ENCODE data around the gene MEI1. TPM values are rescaled to one million over a fixed set of nuclear protein-coding genes. Genes with fewer than 3 reads are reported as not detected.

The MEI1 gene
- total RNA-seq, 1 experiment from 2014 or later, result not detected

DNA sequence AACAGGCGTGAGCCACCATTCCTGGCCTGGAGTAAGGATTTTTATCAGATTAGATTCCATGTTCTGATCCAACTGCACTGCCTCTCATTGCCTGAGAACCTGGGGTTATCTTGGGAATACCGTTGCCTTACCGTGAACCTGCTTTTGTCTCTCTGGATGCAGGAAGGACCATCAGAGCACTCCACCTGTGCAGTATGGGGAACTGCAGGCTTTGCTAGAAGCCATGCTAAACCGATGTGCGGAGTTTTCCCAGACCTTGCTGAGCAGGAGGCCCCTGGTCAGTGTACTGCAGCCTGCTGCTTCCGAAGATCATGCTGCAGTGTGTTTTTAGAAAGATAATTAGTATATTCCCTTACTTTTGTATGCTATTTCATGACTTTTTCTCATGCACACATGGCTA is 43.6 kb downstream of the MEI1 start:
- DNase-seq (ENCODE audit: low read depth), result no peak

GRCh38 chr22:41745968-41746367 is 46.7 kb downstream of the MEI1 start:
- DNase-seq (ENCODE audit: low read depth), result no peak

DNA sequence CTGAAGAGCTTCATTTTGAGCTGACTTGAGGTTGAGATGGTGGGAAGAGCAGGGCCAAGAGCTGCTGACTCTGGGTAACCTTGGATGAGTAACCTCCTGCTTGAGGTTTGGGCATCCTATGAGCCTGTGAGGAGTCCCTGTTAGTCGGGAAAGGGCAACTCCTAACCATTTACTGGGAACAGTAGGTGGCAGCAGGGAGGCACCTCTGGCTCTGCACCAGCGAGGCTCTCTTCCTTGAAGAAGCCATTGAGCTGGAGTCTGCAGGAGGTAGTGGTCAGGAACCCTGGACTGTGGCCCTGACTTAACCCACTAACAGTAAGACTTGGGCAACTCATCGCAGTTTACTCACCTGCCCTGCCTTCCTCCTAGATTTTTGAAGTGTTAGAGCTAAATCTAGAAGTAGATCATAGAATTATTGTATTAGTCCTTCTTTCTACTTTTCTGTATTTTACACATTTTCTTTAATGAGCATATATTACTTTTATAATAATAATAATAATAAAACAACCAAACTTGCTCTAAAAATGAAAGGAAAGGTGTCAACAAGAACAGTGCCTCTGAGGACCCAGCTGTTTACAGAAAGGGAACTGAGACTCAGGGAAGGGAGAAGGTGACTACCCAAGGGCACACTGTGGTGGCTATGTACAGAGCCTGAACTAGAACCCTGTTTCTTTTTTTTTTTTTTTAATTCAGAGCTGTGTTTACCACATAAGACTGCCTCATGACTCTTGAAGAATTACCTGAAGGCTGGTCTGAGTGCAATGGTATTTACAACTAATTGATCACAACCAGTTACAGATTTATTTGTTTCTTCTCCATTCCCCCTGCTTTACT is 47.5 kb downstream of the MEI1 start:
- DNase-seq (ENCODE audit: low read depth), result peak; percentile 84

DNA sequence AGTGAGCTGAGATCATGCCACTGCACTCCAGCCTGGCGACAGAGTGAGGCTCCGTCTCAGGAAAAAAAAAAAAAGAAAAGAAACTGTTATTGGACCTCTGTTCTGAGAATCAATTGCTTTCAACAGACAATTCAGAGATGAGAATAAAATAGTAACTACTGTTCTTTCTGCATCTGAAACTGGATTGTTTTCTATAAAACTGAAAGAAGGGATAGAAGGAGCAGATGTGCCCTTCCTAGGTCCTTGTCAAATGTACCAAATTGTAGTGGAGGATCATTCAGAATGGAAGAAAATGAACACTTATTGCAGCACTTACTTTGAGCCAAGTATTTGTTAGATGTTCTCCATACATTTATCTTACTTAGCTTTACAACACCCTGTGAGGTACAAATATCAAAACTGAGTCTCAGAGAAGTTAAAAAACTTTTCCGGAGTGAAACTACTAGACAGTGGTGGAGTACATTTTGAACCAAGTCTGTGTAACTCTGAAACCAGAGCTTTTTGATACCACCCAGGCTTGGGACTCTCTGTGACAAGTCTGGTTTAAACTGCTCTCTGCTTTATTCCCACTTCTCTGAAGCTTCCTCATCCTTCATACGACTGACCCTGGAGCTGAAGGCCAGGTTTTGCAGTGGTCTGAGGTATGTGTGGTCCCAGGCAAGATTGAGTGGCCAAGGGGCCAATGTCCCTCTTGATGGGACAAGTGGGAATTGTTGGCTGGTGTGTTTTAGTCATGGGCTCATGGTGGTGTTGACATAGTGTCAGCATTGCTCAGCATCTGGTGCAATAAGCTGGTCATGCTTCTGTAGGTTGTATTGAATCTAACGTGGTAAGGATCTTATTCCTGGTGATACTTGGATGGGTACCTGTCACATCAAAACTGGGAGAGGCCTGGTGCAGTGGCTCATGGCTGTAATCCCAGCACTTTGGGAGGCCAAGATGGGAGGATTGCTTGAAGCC is 53.0 kb downstream of the MEI1 start:
- no peak for DNase-seq (ENCODE audit: low read depth)

DNA sequence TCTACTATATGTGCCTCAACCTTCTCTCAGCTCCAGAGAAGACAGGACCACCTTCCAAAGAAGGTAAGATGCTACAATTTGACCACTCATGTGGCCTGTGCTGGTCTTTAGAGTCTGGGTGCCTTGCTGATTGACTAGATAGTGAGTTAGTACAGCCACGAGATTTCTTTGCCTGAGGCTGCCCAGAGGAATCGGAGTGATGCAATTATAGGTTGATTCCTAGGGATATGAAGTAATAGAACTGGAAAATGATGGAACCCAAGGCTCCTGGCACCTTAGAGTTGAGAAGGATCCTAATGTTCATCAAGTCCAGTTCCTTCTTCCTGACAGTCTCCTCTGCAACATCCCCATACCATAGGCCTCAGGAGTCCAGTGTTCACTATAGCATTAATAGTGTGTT is 54.7 kb downstream of the MEI1 start:
- no peak for DNase-seq (ENCODE audit: low read depth)

DNA sequence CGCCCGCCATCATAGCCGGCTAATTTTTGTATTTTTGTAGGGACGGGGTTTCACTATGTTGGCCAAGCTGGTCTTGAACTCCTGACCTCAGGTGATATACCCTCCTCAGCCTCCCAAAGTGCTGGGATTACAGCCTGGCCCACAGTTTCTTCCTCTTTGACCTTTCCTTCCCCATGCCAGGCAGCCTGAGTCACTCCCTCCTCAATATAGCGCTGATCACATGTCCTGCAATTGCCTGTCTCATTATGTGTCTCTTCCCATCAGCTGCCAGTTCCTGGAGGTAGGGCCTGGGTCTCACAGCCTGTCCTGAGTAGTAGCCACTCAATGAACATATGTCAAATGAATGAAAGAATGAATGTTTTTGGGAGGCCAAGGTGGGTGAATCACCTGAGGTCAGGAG is 58.2 kb downstream of the MEI1 start:
- DNase-seq (ENCODE audit: low read depth), result no peak

DNA sequence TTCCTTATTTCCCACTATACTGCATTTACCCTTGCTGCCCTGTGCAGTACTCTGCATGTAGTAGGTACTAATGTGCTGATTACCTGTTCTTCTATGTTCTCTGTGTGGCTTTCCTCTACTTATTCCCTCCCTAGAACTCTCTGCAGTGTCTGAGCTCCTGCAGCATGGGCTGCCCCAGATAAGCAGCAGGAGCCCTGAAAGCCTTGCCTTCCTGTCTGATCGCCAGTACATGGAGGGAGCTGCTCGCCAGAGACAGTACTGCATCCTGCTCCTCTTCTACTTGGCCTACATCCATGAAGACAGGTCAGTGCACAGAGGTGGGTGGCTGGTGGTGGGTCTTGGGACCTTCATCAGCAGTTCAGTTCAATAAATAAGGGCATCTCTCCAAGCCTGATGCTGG is 58.9 kb downstream of the MEI1 start:
- DNase-seq (ENCODE audit: low read depth), result no peak

GRCh38 chr22:41762980-41763779 is 63.9 kb downstream of the MEI1 start:
- no peak for DNase-seq (ENCODE audit: low read depth)

DNA sequence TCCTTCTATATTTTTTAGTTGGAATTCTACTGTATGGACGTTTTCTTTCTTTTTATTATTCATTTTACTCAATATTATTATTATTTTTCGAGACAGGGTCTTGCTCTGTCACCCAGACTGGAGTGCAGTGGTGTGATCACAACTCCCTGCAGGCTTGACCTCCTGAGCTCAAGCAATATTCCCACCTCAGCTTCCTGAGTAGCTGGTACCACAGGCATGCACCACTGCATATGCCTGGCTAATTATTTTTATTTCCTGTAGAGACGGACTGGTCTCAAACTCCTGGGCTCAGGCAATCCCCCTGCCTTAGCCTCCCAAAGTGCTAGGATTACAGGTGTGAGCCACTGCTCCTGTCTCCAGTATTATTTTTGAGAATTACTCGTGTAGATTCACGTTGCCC is 67.2 kb downstream of the MEI1 start:
- DNase-seq (ENCODE audit: low read depth), result no peak

GRCh38 chr22:41768430-41768829 is 69.1 kb downstream of the MEI1 start:
- no peak for DNase-seq (ENCODE audit: low read depth)

DNA sequence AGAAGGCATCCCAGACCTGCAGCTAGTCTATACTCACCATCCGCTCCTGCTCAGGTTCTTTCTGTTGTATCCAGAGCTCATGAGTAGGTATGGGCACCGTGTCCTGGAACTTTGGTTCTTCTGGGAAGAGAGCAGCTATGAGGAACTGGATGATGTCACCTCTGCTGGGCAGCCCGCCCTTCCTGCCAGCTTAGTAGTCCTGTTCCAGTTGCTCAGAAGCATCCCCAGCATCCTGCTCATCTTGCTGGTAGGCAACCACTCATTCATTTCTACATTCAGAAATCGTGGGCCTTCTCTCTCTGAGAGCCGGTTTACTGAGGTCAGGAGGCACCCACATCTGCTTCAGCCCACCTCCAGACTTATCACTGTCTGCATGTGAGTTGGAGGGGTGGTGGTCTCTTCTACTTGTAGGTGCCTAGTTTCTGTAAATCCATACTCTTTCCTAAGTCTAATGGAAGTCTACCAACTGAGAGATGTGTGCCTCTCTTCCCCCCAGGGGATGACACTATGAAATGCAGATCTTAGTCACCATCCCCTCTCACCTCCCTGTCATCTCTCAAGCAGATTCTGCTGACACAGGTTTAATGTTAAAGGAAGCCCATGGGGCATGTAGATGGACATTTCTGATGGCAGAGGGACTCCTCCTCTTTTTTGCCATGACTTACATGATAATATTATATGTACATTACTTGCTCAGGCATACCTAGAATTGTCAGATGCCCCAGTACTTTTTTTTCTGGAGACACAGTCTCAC is 71.6 kb downstream of the MEI1 start:
- no peak for DNase-seq (ENCODE audit: low read depth)

DNA sequence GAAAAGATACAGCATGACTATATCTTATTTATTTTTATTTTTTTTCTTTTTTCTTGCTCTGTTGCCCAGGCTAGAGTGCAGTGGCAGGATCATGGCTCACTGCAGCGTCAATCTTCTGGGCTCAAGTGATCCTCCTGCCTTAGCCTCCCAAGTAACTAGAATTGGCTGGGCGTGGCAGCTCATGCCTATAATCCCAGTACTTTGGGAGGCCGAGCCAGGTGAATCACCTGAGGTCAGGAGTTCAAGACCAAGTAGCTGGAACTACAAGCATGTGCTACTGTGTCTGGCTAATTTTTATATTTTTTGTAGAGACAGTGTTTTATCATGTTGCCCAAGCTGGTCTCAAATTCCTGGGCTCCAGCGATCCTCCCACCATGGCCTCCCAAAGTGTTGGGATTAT is 72.9 kb downstream of the MEI1 start:
- no peak for DNase-seq (ENCODE audit: low read depth)

DNA sequence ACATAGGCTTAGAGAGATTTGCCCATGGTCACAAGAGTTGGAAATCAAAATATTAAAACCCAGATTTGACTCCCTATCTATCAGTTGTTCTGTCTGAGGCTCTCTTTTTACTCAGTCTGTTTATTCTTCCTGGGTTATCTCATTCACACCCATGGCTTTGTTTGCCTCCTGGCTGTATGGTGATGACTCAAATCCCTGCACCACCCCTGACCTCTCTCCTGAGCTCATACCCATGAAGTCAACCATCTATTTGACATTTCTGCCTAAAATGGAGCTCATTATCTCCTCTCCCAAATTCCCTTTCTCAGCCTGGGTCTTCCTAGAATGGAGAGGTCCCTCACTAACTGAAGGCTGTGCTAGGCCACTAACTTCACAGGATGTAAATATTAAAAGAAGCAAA is 73.3 kb downstream of the MEI1 start:
- no peak for DNase-seq (ENCODE audit: low read depth)

DNA sequence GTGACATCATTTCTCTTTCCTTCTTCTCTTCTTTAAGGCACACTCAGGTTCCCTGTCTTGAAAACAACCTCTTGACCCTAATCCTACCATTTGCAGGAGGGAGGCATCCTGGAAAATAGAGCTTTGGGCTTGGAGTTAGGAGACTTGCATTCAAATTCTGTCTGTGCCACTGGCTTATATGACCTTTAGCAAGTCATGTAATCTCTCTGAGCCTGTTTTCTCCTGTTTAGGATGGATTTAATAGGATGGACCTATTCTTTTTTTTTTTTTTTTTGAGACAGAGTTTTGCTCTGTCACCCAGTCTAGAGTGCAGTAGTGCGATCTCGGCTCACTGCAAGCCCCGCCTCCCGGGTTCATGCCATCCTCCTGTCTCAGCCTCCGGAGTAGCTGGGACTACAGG is 76.0 kb downstream of the MEI1 start:
- DNase-seq (ENCODE audit: low read depth), result no peak

- no peak for DNase-seq (ENCODE audit: low read depth)
Measured at GRCh38 chr22:41775976-41776375, 76.7 kb downstream of the MEI1 start.

GRCh38 chr22:41776381-41776780 is 77.1 kb downstream of the MEI1 start:
- DNase-seq (ENCODE audit: low read depth), result no peak

- no peak for DNase-seq (ENCODE audit: low read depth)
Measured at GRCh38 chr22:41777749-41778425, 78.6 kb downstream of the MEI1 start.

DNA sequence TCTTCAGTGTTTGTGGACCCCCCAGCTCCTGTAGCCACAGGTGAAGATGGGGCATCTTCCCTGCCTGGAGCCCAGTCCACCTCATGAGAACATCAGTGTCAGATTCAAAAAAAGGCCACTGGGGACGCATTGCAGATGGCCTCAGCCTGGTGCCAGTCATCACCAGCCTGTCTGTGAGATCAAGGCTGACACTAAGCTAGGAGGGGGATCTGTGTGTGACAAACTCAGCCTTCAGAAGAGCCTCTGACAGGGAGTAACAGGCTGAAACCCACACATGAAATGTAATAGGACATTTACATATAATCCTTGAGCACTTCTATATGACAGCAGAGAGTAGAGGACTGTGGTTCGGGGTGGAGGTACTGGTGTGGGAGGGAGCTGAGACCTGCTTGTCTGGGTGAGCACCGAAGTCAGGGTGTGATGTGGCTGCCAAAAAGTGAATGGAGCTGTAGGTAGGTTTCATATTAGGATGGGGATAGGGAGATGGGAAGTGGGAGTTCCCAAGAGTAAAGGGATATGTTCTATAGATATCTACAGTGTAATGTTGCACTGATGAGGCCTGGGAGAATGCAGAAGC is 80.7 kb downstream of the MEI1 start:
- no peak for DNase-seq (ENCODE audit: low read depth)

DNA sequence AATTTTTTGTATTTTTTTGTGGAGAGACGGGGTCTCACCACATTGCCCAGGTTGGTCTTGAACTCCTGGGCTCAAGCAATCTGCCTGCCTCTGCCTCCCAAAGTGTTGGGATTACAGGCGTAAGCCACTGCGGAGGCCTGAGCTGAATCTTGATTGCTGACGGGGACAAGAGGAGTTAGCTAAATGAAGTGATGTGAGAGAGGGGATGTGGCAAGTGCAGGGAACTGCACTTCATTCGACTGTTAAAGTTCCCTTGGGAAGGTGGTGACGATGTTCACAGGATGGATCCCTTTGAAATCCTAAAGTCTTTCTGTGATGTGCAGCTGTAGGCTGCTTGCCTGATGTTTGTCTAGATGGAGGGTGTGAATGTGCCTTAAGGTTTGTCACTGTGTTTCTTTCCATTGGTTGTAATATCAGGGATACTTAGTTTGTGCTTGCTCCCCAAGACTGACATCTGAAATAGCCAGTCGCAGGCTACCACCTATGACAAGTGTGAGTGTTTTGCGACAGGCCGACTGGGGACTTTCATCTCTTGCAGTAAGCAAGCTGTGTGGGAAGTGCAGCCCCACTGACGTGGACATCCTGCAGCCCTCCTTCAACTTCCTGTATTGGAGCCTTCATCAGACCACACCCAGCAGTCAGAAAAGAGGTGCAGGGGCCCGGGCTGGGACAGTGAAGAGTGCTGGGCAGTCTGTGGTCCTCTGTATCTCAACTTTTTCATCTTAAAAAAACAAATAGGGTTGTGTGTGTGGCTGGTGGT is 81.6 kb downstream of the MEI1 start:
- DNase-seq (ENCODE audit: low read depth), result no peak
